H1 (cell line): ENCODE measurements around the gene SCAMP5. TPM values are rescaled to one million over a fixed set of nuclear protein-coding genes. Genes with fewer than 3 reads are reported as not detected.

Source experiments
- CTCF ChIA-PET: fragments of 300-600 bp; sonication (Branson Sonifier 250); formaldehyde crosslinking; loops from one replicate; lab custom pipeline; 2021; ENCODE audit not compliant: partially characterized antibody; lab: Charles Lee
- POLR2A ChIA-PET: fragments of 300-600 bp; sonication (Branson Sonifier 250); formaldehyde crosslinking; loops from one replicate; lab custom pipeline; 2021; ENCODE audit warnings: inconsistent platforms; ENCODE audit not compliant: partially characterized antibody; lab: Charles Lee
- DNase-seq, 2 experiments: peaks; one replicate each; pipeline versions ENCODE4 v3.0.0 to v3.0.0-alpha.2; 2010 to 2022; ENCODE audit warnings: low spot score in 2 of 2, low read depth in 1 of 2, mixed read lengths in 1 of 2
- FAIRE-seq: peaks from 2 replicates; lab custom pipeline; 2011; peaks lifted over from hg19 to GRCh38; lab: Jason Lieb, UNC
- H2AFZ ChIP-seq: 2 replicates; pipeline ENCODE4 v1.8.1; 2012; ENCODE audit warnings: low read length, inconsistent platforms
- H2AK5ac ChIP-seq: 2 replicates; pipeline ENCODE4 v1.6.1; 2013; ENCODE audit warnings: low read depth, low read length
- H2BK120ac ChIP-seq: replicated peaks from 2 replicates; pipeline ENCODE3; 2013; ENCODE audit warnings: low read depth, low read length, inconsistent platforms
- H2BK12ac ChIP-seq: 2 replicates; pipeline ENCODE4 v1.6.1; 2013; ENCODE audit warnings: low read depth, low read length
- H2BK15ac ChIP-seq: 2 replicates; pipeline ENCODE4 v1.6.1; 2013; ENCODE audit warnings: low read length
- H2BK20ac ChIP-seq: 2 replicates; pipeline ENCODE4 v1.6.1; 2013; ENCODE audit warnings: low read length
- H2BK5ac ChIP-seq: 2 replicates; pipeline ENCODE4 v1.6.1; 2013; ENCODE audit warnings: low read depth, low read length
- H3K14ac ChIP-seq: 2 replicates; pipeline ENCODE4 v1.6.1; 2013; ENCODE audit warnings: inconsistent platforms; ENCODE audit not compliant: insufficient read length
- H3K18ac ChIP-seq: 2 replicates; pipeline ENCODE4 v1.6.1; 2013; ENCODE audit warnings: low read length; ENCODE audit errors: extremely low read depth
- H3K23ac ChIP-seq: 2 replicates; pipeline ENCODE4 v1.6.1; 2013; ENCODE audit warnings: inconsistent platforms; ENCODE audit not compliant: insufficient read length
- H3K23me2 ChIP-seq: 2 replicates; pipeline ENCODE4 v1.6.1; 2013; ENCODE audit warnings: low read depth, low read length
- H3K27ac ChIP-seq: 2 replicates; pipeline ENCODE4 v1.6.1; 2011; ENCODE audit warnings: low read depth, low read length, inconsistent platforms
- H3K27me3 ChIP-seq, 4 experiments: replicated peaks in 1 of 4; 1 replicate in 1 of 4; 2 replicates in 3 of 4; pipeline versions ENCODE4 v1.6.1 to v1.8.1; 2011 to 2013; ENCODE audit warnings: low read length in 3 of 4, mild to moderate bottlenecking in 3 of 4, inconsistent platforms in 2 of 4, mixed read lengths in 2 of 4, moderate library complexity in 1 of 4; ENCODE audit not compliant: control insufficient read depth in 3 of 4, insufficient read depth in 3 of 4; ENCODE audit errors: extremely low read depth in 1 of 4
- H3K36me3 ChIP-seq, 4 experiments: 2 replicates each; pipeline versions ENCODE4 v1.6.1 to v1.8.1; 2011 to 2013; ENCODE audit warnings: mild to moderate bottlenecking in 4 of 4, low read length in 3 of 4, moderate library complexity in 2 of 4, control low read depth in 1 of 4, inconsistent platforms in 1 of 4; ENCODE audit not compliant: insufficient read depth in 4 of 4, control insufficient read depth in 2 of 4
- H3K4ac ChIP-seq: replicated peaks from 2 replicates; pipeline ENCODE3; 2013; ENCODE audit warnings: low read length, low read depth, mixed read lengths, inconsistent platforms; ENCODE audit not compliant: insufficient read length
- H3K4me1 ChIP-seq, 4 experiments: replicated peaks in 1 of 4; 1 replicate in 1 of 4; 2 replicates in 3 of 4; pipeline versions ENCODE4 v1.6.1 to v1.8.1; 2011 to 2013; ENCODE audit warnings: low read length in 3 of 4, inconsistent platforms in 2 of 4, mixed read lengths in 1 of 4; ENCODE audit not compliant: insufficient read depth in 4 of 4, control insufficient read depth in 3 of 4
- H3K4me2 ChIP-seq, 2 experiments: 2 replicates each; pipeline versions ENCODE4 v1.6.1 to v1.8.1; 2011 to 2013; ENCODE audit warnings: low read depth in 2 of 2, low read length in 2 of 2, control low read depth in 1 of 2, inconsistent platforms in 1 of 2, mild to moderate bottlenecking in 1 of 2; ENCODE audit not compliant: insufficient read depth in 1 of 2
- H3K4me3 ChIP-seq, 4 experiments: fragments of 200-600, 300-600 bp in 1 of 4; sonication (generic), shearing (Covaris generic), sonication (Bioruptor Twin) in 1 of 4; 2 replicates each; pipeline versions ENCODE4 v1.5.1 to v1.8.1; 2011 to 2016; ENCODE audit warnings: low read length in 4 of 4, low read depth in 3 of 4, control low read depth in 2 of 4, inconsistent platforms in 2 of 4, mild to moderate bottlenecking in 2 of 4, mixed read lengths in 1 of 4, moderate library complexity in 1 of 4; ENCODE audit not compliant: insufficient read depth in 2 of 4; ENCODE audit errors: extremely low read depth in 1 of 4
- H3K56ac ChIP-seq: replicated peaks from 2 replicates; pipeline ENCODE3; 2013; ENCODE audit warnings: low read depth, mild to moderate bottlenecking, mixed read lengths, low read length, inconsistent platforms; ENCODE audit not compliant: insufficient read length
- H3K79me1 ChIP-seq: 2 replicates; pipeline ENCODE4 v1.6.1; 2013; ENCODE audit warnings: low read depth, low read length, control low read depth
- H3K79me2 ChIP-seq, 2 experiments: 2 replicates each; pipeline versions ENCODE4 v1.6.1 to v1.8.1; 2012 to 2013; ENCODE audit warnings: low read length in 2 of 2, mild to moderate bottlenecking in 2 of 2, inconsistent platforms in 1 of 2; ENCODE audit not compliant: insufficient read depth in 2 of 2, control insufficient read depth in 1 of 2
- H3K9ac ChIP-seq, 4 experiments: replicated peaks in 1 of 4; 1 replicate in 1 of 4; 2 replicates in 3 of 4; pipeline versions ENCODE4 v1.6.1 to v1.8.1; 2011 to 2013; ENCODE audit warnings: low read depth in 3 of 4, low read length in 3 of 4, control low read depth in 2 of 4, mild to moderate bottlenecking in 2 of 4, moderate library complexity in 2 of 4, inconsistent platforms in 1 of 4; ENCODE audit errors: extremely low read depth in 1 of 4
- H3K9me3 ChIP-seq, 2 experiments: 2 replicates each; pipeline versions ENCODE4 v1.6.1 to v1.8.1; 2012 to 2013; ENCODE audit warnings: mild to moderate bottlenecking in 2 of 2, moderate library complexity in 2 of 2, control low read depth in 1 of 2, inconsistent platforms in 1 of 2, low read depth in 1 of 2, low read length in 1 of 2, mixed read lengths in 1 of 2; ENCODE audit not compliant: insufficient read depth in 2 of 2
- H4K20me1 ChIP-seq, 2 experiments: replicated peaks in 1 of 2; 2 replicates each; pipeline versions ENCODE3 to v1.8.1; 2011 to 2013; ENCODE audit warnings: inconsistent platforms in 2 of 2, low read length in 2 of 2, mild to moderate bottlenecking in 1 of 2; ENCODE audit not compliant: insufficient read depth in 2 of 2, control insufficient read depth in 1 of 2
- H4K5ac ChIP-seq: 2 replicates; pipeline ENCODE4 v1.6.1; 2013; ENCODE audit warnings: low read length, low read depth, mixed read lengths, inconsistent platforms; ENCODE audit not compliant: insufficient read length
- H4K8ac ChIP-seq: 2 replicates; pipeline ENCODE4 v1.8.0; 2013; ENCODE audit warnings: mild to moderate bottlenecking, moderate library complexity, low read length, inconsistent platforms; ENCODE audit not compliant: insufficient read depth; ENCODE audit errors: extremely low read depth
- H4K91ac ChIP-seq: replicated peaks from 2 replicates; pipeline ENCODE3; 2013; ENCODE audit warnings: low read length, mixed read lengths, inconsistent platforms; ENCODE audit not compliant: insufficient read length
- BACH1 ChIP-seq: IDR thresholded peaks from 2 replicates; pipeline ENCODE4 v1.6.1; 2012; ENCODE audit warnings: low read length, improper control_type of control experiment
- BCL11A ChIP-seq, 2 experiments: IDR thresholded peaks; one replicate each; pipeline ENCODE4 v1.6.1; 2011; ENCODE audit warnings: low read depth in 2 of 2, low read length in 2 of 2, mild to moderate bottlenecking in 2 of 2
- BRCA1 ChIP-seq: IDR thresholded peaks from 2 replicates; pipeline ENCODE4 v1.6.1; 2012; ENCODE audit warnings: low read depth, low read length, improper control_type of control experiment
- CHD1 ChIP-seq: IDR thresholded peaks from 2 replicates; pipeline ENCODE4 v1.6.1; 2012; ENCODE audit warnings: low read depth, low read length, improper control_type of control experiment
- CTBP2 ChIP-seq: IDR thresholded peaks from 2 replicates; pipeline ENCODE4 v1.7.0; 2011; ENCODE audit warnings: borderline replicate concordance, mild to moderate bottlenecking, moderate library complexity, mixed read lengths, low read length; ENCODE audit not compliant: insufficient read depth, insufficient read length
- EZH2 ChIP-seq: fragments of 200-600 bp; sonication (generic); IDR thresholded peaks from 2 replicates; pipeline ENCODE4 v1.7.1; 2012; ENCODE audit warnings: low read depth, mild to moderate bottlenecking, moderate library complexity, low read length, inconsistent platforms; ENCODE audit not compliant: severe bottlenecking
- HDAC2 ChIP-seq, 2 experiments: fragments of 300-600 bp in 1 of 2; sonication (generic) in 1 of 2; IDR thresholded peaks; 2 replicates each; pipeline ENCODE4 v1.6.1; 2011 to 2012; ENCODE audit warnings: low read depth in 2 of 2, low read length in 2 of 2, mild to moderate bottlenecking in 2 of 2, moderate library complexity in 2 of 2, borderline replicate concordance in 1 of 2, inconsistent platforms in 1 of 2
- JUND ChIP-seq: IDR thresholded peaks from 2 replicates; pipeline ENCODE4 v1.6.1; 2011; ENCODE audit warnings: mild to moderate bottlenecking, improper control_type of control experiment, low read length
- NANOG ChIP-seq: IDR thresholded peaks from 2 replicates; pipeline ENCODE4 v1.6.1; 2011; ENCODE audit warnings: low read length, low read depth, mild to moderate bottlenecking, inconsistent platforms; ENCODE audit not compliant: insufficient read depth, poor library complexity, severe bottlenecking
- POLR2AphosphoS5 ChIP-seq: IDR thresholded peaks from 2 replicates; pipeline ENCODE4 v1.6.1; 2011; ENCODE audit warnings: low read depth, low read length
- POU5F1 ChIP-seq: IDR thresholded peaks from 2 replicates; pipeline ENCODE4 v1.6.1; 2011; ENCODE audit warnings: low read depth, mild to moderate bottlenecking, low read length, moderate library complexity
- SAP30 ChIP-seq: fragments of 300-600 bp; sonication (generic); IDR thresholded peaks from 2 replicates; pipeline ENCODE4 v1.7.1; 2012; ENCODE audit warnings: low read length, moderate library complexity, mild to moderate bottlenecking, inconsistent platforms; ENCODE audit not compliant: insufficient read depth, insufficient replicate concordance
- SIX5 ChIP-seq: IDR thresholded peaks from 2 replicates; pipeline ENCODE4 v1.6.1; 2011; ENCODE audit warnings: mild to moderate bottlenecking, low read depth, low read length
- SP4 ChIP-seq: IDR thresholded peaks from 2 replicates; pipeline ENCODE4 v1.6.1; 2012; ENCODE audit warnings: low read length, inconsistent platforms
- TBP ChIP-seq: IDR thresholded peaks from 2 replicates; pipeline ENCODE4 v1.6.1; 2011; ENCODE audit warnings: low read depth, low read length, improper control_type of control experiment
- WGBS, 2 experiments: shearing (Covaris generic) in 1 of 2; methylation state at CpG; one replicate each; pipeline versions ENCODE4 v1.1.6 to v1.1.7; 2013 to 2015; ENCODE audit warnings: low lambda C conversion rate in 2 of 2, mixed read lengths in 2 of 2, inconsistent platforms in 1 of 2, low coverage in 1 of 2, missing lambda C conversion rate in 1 of 2; ENCODE audit not compliant: insufficient replicate concordance in 2 of 2, insufficient coverage in 1 of 2, insufficient read length in 1 of 2; ENCODE audit errors: extremely low coverage in 1 of 2, missing lambda C conversion rate in 1 of 2; 5-methylcytosine and 5-hydroxymethylcytosine counted together
- polyA plus RNA-seq, 7 experiments: library from polyadenylated mRNA; depleted of rRNA in 3 of 7; stranded (reverse) in 5 of 7; unstranded in 2 of 7; fragments of >200 nt in 5 of 7; fragments of 200-250 nt in 2 of 7; gene quantifications; 1 replicate in 5 of 7; 2 replicates in 1 of 7; 4 replicates in 1 of 7; pipeline versions ENCODE4 v1.2.1 to v1.2.3, GENCODE V29; 2011 to 2013; ENCODE audit warnings: missing spikeins in 2 of 7, mixed read lengths in 2 of 7
- total RNA-seq: library from RNA; stranded (reverse); fragmentation: NEBNext Ultra II Directional; extraction: Animal tissue kit (Norgen Biotek cat#: 25700); gene quantifications from 2 replicates; pipeline ENCODE4 v1.2.1, GENCODE V29; 2021

Gene SCAMP5
- total and polyA plus RNA-seq, 2 of the 8 experiments (the other 6 are each of a cell fraction or from before 2014, with no cell fraction given): 55.4 to 94.7 TPM

DNA sequence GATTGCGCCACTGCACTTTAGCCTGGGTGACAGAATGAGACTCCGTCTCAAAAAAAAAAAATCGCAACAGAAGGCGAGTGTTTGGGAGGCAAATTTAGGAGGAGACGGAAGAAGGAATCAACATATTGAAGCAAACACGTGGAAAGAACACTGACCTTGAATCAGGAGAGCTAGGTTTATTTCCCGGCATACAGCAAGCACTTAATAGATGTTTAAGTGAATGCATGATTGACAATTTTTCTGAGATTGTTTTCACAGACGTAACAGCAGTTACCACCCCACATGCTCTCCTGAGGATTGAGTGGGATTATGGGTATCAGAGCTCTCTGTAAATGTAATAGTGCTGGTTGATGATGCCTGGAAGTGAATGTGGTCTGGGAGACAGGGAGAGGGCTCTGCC is 33.1 kb upstream of the SCAMP5 start:
- H3K27me3 ChIP-seq: peaks cover 5 to 27% (median 20%) of the 10 kb centered on the region in 4 experiments
- no peak overlapping the region for H3K9ac ChIP-seq
- no peak overlapping the region for H3K18ac ChIP-seq
- H4K20me1 ChIP-seq: no peaks in the 10 kb centered on the region
- H2BK120ac ChIP-seq: no peak overlapping the region
- no peak overlapping the region for H2AFZ ChIP-seq
- no peak overlapping the region for H3K4me2 ChIP-seq
- H3K4me1 ChIP-seq: peaks cover 0 to 8% (median 5%) of the 10 kb centered on the region in 4 experiments; a peak in 5 of 7 replicates
- no peaks in the 10 kb centered on the region for H3K9me3 ChIP-seq
- H4K5ac ChIP-seq: no peak overlapping the region
- H2AK5ac ChIP-seq: no peak overlapping the region
- H2BK5ac ChIP-seq: no peak overlapping the region
- H3K4me3 ChIP-seq: no peak overlapping the region
- no peak overlapping the region for H4K91ac ChIP-seq
- no peak overlapping the region for H2BK20ac ChIP-seq
- H2BK12ac ChIP-seq: no peak overlapping the region
- DNase-seq (no peak), FAIRE-seq (no peak)
- H3K79me2 ChIP-seq: no peaks in the 10 kb centered on the region
- no peak overlapping the region for H2BK15ac ChIP-seq
- peaks cover 20% of the 10 kb centered on the region for H3K23me2 ChIP-seq
- no peak overlapping the region for H3K23ac ChIP-seq
- no peak overlapping the region for H3K27ac ChIP-seq
- no peak overlapping the region for H3K14ac ChIP-seq
- ChIA-PET CTCF (interaction anchor here (0.6 to 4.8 kb wide), 6 partner anchors 12 to 489 kb away, joined by 3 to 19 read pairs (median 3); no protein-coding TSS in a partner anchor), POLR2A (interaction anchor here (3.5 kb wide), 1 partner anchor 10 kb away, joined by 11 read pairs; no protein-coding TSS in a partner anchor)
- no peak overlapping the region for H4K8ac ChIP-seq
- no peaks in the 10 kb centered on the region for H3K36me3 ChIP-seq
- H3K79me1 ChIP-seq: no peaks in the 10 kb centered on the region
- WGBS, 2 experiments: 86% methylated on average over 8 of the region's 8 CpGs; no CpG with 5 or more reads in 1 of the 2 experiments
- no peak overlapping the region for H3K4ac ChIP-seq
- H3K56ac ChIP-seq: no peak overlapping the region
- no peak for TF ChIP-seq POLR2AphosphoS5
- no peak for TF ChIP-seq SAP30
- TF ChIP-seq SIX5: no peak
- TF ChIP-seq NANOG: no peak
- TF ChIP-seq JUND: no peak
- TF ChIP-seq BACH1: no peak
- no peak for TF ChIP-seq POU5F1
- no peak for TF ChIP-seq HDAC2 (IDR thresholded peaks at IDR 0.05; ENCODE audit: borderline replicate concordance in 1 of 2, low read depth in 2 of 2, low read length in 2 of 2)
- TF ChIP-seq SP4: no peak
- no peak for TF ChIP-seq CHD1
- TF ChIP-seq BCL11A (IDR thresholded peaks at IDR 0.05; ENCODE audit: low read depth in 2 of 2, low read length in 2 of 2): no peak
- no peak for TF ChIP-seq EZH2
- no peak for TF ChIP-seq BRCA1
- no peak for TF ChIP-seq CTBP2
- TF ChIP-seq TBP: no peak
